ENCODE data around the gene BECN2. TPM values are rescaled to one million over a fixed set of nuclear protein-coding genes. Genes with fewer than 3 reads are reported as not detected.

BECN2 gene
- total RNA-seq, 1 experiment from 2014 or later = not detected

DNA sequence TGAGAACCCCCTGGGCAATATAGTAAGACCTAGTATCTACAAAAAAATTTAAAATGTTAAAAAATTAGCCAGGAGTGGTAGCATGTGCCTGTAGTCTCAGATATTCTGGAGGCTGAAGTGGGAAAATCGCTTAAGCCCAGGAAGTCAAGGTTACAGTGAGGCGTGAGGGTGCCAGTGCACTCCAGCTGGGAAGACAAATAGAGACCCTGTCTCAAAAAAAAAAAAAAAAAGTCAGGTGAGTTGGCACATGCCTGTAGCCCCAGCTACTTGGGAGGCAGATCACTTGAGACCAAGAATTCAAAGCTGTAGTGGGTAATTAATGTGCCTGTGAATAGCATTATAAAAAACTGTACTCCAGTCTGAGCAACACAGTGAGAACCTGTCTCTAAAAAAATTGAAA is 4.6 kb downstream of the BECN2 start:
- H3K36me3 Mint-ChIP-seq (ENCODE audit: insufficient read depth in 1 of 3, low read depth in 3 of 3) = no peaks in the 10 kb centered on the region
- H3K9me3 Mint-ChIP-seq = no peaks in the 10 kb centered on the region
- no peak overlapping the region for H2BK20ac ChIP-seq (ENCODE audit: low read depth, low read length, poor library complexity, severe bottlenecking)

More for the DNA sequence above, 4.6 kb downstream of the BECN2 start:
- no peaks in the 10 kb centered on the region for H3K9me3 ChIP-seq (ENCODE audit: control insufficient read depth, low read depth, low read length)
- no peak overlapping the region for H2AK5ac ChIP-seq (ENCODE audit: insufficient read length, low read length)
- no peak overlapping the region for H2BK15ac ChIP-seq (ENCODE audit: low read depth, low read length)
- no peak overlapping the region for H2BK120ac ChIP-seq (ENCODE audit: low read depth, low read length, poor library complexity, severe bottlenecking)
- no peak overlapping the region for H3K18ac ChIP-seq (ENCODE audit: insufficient read length, low read depth, low read length)
- H3K79me2 ChIP-seq (ENCODE audit: insufficient read depth, low read length) = no peaks in the 10 kb centered on the region
- H3K56ac ChIP-seq (ENCODE audit: insufficient read length, low read depth, low read length) = no peak overlapping the region
- no peaks in the 10 kb centered on the region for H3K27me3 ChIP-seq (ENCODE audit: insufficient read depth, low read length)
- no peak overlapping the region for H3K4me3 Mint-ChIP-seq
- H3K23me2 ChIP-seq (ENCODE audit: insufficient read length, low read depth, low read length, poor library complexity, severe bottlenecking) = no peaks in the 10 kb centered on the region
- no peak overlapping the region for H3K4ac ChIP-seq (ENCODE audit: low read depth, low read length)
- no peak for DNase-seq
- H3K27ac ChIP-seq (ENCODE audit: insufficient read length, low read depth, low read length) = no peak overlapping the region
- no peak overlapping the region for H4K8ac ChIP-seq (replicated peaks; ENCODE audit: insufficient read length, low read depth, low read length)
- H3K27me3 Mint-ChIP-seq (ENCODE audit: low read depth) = no peaks in the 10 kb centered on the region
- no peaks in the 10 kb centered on the region for H4K20me1 ChIP-seq (ENCODE audit: control insufficient read depth, insufficient read depth, insufficient read length)
- H3T11ph ChIP-seq (ENCODE audit: low read length) = no peak overlapping the region
- no peak overlapping the region for H2BK5ac ChIP-seq (ENCODE audit: insufficient read length, low read length)
- H3K27ac Mint-ChIP-seq = no peak overlapping the region
- H4K5ac ChIP-seq (ENCODE audit: insufficient read length, low read depth, low read length) = no peak overlapping the region
- no CpG with 5 or more reads among the region's 2 CpGs for WGBS (ENCODE audit: extremely low coverage, insufficient read length, low lambda C conversion rate)
- no peaks in the 10 kb centered on the region for H3K4me1 Mint-ChIP-seq
- H2BK12ac ChIP-seq (ENCODE audit: insufficient read length, low read depth, low read length) = no peak overlapping the region
- H3K4me2 ChIP-seq (ENCODE audit: insufficient read depth, insufficient read length, low read length) = no peak overlapping the region
- no peak overlapping the region for H3K23ac ChIP-seq (ENCODE audit: insufficient read length, low read depth, low read length)
- no peak overlapping the region for H4K91ac ChIP-seq (ENCODE audit: insufficient read length, low read depth, low read length)
- H3K9ac ChIP-seq (ENCODE audit: extremely low read depth, insufficient read length, low read length) = no peak overlapping the region
- no peak overlapping the region for H2AFZ ChIP-seq (ENCODE audit: low read length)
- H3K14ac ChIP-seq (ENCODE audit: insufficient read depth, low read length) = no peak overlapping the region
- H3K79me1 ChIP-seq (ENCODE audit: insufficient read depth, low read depth, low read length, poor library complexity, severe bottlenecking) = no peaks in the 10 kb centered on the region
- TF ChIP-seq, protein P1, sequence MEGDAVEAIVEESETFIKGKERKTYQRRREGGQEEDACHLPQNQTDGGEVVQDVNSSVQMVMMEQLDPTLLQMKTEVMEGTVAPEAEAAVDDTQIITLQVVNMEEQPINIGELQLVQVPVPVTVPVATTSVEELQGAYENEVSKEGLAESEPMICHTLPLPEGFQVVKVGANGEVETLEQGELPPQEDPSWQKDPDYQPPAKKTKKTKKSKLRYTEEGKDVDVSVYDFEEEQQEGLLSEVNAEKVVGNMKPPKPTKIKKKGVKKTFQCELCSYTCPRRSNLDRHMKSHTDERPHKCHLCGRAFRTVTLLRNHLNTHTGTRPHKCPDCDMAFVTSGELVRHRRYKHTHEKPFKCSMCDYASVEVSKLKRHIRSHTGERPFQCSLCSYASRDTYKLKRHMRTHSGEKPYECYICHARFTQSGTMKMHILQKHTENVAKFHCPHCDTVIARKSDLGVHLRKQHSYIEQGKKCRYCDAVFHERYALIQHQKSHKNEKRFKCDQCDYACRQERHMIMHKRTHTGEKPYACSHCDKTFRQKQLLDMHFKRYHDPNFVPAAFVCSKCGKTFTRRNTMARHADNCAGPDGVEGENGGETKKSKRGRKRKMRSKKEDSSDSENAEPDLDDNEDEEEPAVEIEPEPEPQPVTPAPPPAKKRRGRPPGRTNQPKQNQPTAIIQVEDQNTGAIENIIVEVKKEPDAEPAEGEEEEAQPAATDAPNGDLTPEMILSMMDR (conservative IDR thresholded peaks at IDR 0.05) = no peak
- no peaks in the 10 kb centered on the region for H3K4me1 ChIP-seq (ENCODE audit: insufficient read depth, low read length)

Measured in H9 (cell line).